GM19463 (cell line): ENCODE measurements around the gene MANEAL.
A peak's percentile ranks its signal among the peaks of the same experiment; 100 is the strongest.

Experiments
- ATAC-seq: cut with Tn5 transposase; IDR thresholded peaks from one replicate; pipeline ENCODE4 v1.9.1; 2021; ENCODE audit warnings: mild to moderate bottlenecking, moderate library complexity; ENCODE audit not compliant: unreplicated experiment

Gene MANEAL

GRCh38 chr1:37778654-37779053, 15.0 kb upstream of the MANEAL start:
- ATAC-seq = no peak

- ATAC-seq = no peak
Observed at GRCh38 chr1:37782491-37782890, 11.2 kb upstream of the MANEAL start.

- ATAC-seq = no peak
Observed at GRCh38 chr1:37792943-37793686, 532 bp upstream of the MANEAL start.

- ATAC-seq = no peak
Observed at GRCh38 chr1:37794372-37795339, 1.0 kb downstream of the MANEAL start.

- ATAC-seq = no peak
Observed at GRCh38 chr1:37795340-37796125, 1.9 kb downstream of the MANEAL start.

GRCh38 chr1:37797750-37798345, 4.2 kb downstream of the MANEAL start:
- ATAC-seq = no peak

GRCh38 chr1:37802439-37802838, 8.8 kb downstream of the MANEAL start:
- ATAC-seq = no peak

GRCh38 chr1:37807220-37807554, 13.5 kb downstream of the MANEAL start:
- no peak for ATAC-seq

GRCh38 chr1:37807555-37808368, 14.1 kb downstream of the MANEAL start, which contains the start of the genes C1orf122 and YRDC:
C1orf122 (plus strand) TSS chr1:37807790; CDS start chr1:37808405, 615 bp downstream.
YRDC (minus strand) TSS chr1:37808208; CDS start chr1:37808180, 28 bp downstream.
- peak; percentile 93 for ATAC-seq

GRCh38 chr1:37808369-37809319, 15.0 kb downstream of the MANEAL start:
- peak; percentile 28 for ATAC-seq

- no peak for ATAC-seq
Observed at GRCh38 chr1:37809942-37810341, 16.3 kb downstream of the MANEAL start.

GRCh38 chr1:37811027-37811655, 17.5 kb downstream of the MANEAL start:
- ATAC-seq = no peak

- ATAC-seq = no peak
Observed at GRCh38 chr1:37813529-37814145, 20.0 kb downstream of the MANEAL start.

- ATAC-seq = no peak
Observed at GRCh38 chr1:37814252-37814651, 20.6 kb downstream of the MANEAL start.

- no peak for ATAC-seq
Observed at GRCh38 chr1:37817481-37817880, 23.8 kb downstream of the MANEAL start.

- no peak for ATAC-seq
Observed at GRCh38 chr1:37821481-37821880, 27.8 kb downstream of the MANEAL start.

GRCh38 chr1:37822906-37823815, 29.5 kb downstream of the MANEAL start:
- no peak for ATAC-seq
